Thyroid gland (tissue), 4 donors: ENCODE measurements around the gene FGF13. TPM values are rescaled to one million over a fixed set of nuclear protein-coding genes. Genes with fewer than 3 reads are reported as not detected.

Source experiments
- microRNA counts, 2 donors: library from miRNA; unstranded; fragments of <30 nt; microRNA quantifications; one replicate each; lab custom pipeline; 2016 to 2017
- microRNA-seq: library from miRNA; unstranded; fragments of <30 nt; microRNA quantifications from one replicate; pipeline ENCODE4, GENCODE V29; 2016
- small RNA-seq: library from RNA; depleted of rRNA; stranded (forward); fragments of <200 nt; gene quantifications from one replicate; pipeline ENCODE3, GENCODE V24; 2016
- total RNA-seq, 4 donors: library from RNA; depleted of rRNA; stranded (reverse); fragments of >200 nt; gene quantifications; one replicate each; pipeline ENCODE4 v1.2.3, GENCODE V29; 2016

The FGF13 gene
- total RNA-seq, 4 donors from 2014 or later, result 2.3 to 9.2 (median 4.5) TPM

MicroRNAs within 50 kb of the gene (microRNA counts, 767-probe panel; counts per million panel counts)
- microRNA hsa-miR-504 (lab: Ali Mortazavi, UCI), result 0 counts per million in 2 donors

Small RNAs within 50 kb of the gene (microRNA-seq; reads per million reads assigned to microRNA genes)
- gene MIR504, result 1.8 reads per million

Small RNAs within 50 kb of the gene (small RNA-seq; reads per million reads assigned to genes)
- gene AL031386.1 (not detected), gene MIR504 (not detected)
